HG03439 (cell line): ENCODE data around the gene SPRR3.

Experiments used
- ATAC-seq: cut with Tn5 transposase; IDR thresholded peaks from one replicate; pipeline ENCODE4 v1.9.1; 2021; ENCODE audit warnings: mild to moderate bottlenecking, moderate library complexity; ENCODE audit not compliant: unreplicated experiment

Gene SPRR3

GRCh38 chr1:153040950-153041631 lies 39.5 kb downstream of the SPRR3 start, which contains the start of gene SPRR2D:
TSS of gene SPRR2D (minus strand) at chr1:153041120. CDS start at chr1:153040346, 774 bp downstream.
- no peak for ATAC-seq

- no peak for ATAC-seq
Measured at GRCh38 chr1:153049211-153049610, 47.7 kb downstream of the SPRR3 start.
